SK-N-SH (cell line): ENCODE measurements around the gene SVIL.

Source experiments
- FOXM1 ChIP-seq: IDR thresholded peaks from 2 replicates; pipeline ENCODE4 v1.4.0; 2012; ENCODE audit warnings: low read depth, mild to moderate bottlenecking
- JUND ChIP-seq: IDR thresholded peaks from 2 replicates; pipeline ENCODE4 v1.4.0; 2012
- RAD21 ChIP-seq: IDR thresholded peaks from 2 replicates; pipeline ENCODE4 v1.6.1; 2012; ENCODE audit warnings: mild to moderate bottlenecking, low read length

DNA sequence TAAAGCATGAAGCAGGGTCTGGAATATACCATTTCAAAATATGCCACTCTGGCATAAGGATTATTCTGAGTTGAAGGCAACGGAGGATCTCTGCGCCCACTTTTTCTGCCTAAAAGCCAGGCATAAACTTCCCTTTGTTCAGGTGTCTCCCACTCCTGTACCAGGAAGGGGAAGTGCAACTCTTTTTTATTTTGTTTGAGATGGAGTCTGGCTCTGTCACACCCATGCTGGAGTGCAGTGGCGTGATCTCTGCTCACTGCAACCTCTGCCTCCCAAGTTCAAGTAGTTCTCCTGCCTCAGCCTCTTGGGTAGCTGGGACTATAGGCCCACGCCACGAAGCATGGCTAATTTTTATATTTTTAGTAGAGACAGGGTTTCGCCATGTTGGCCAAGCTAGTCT, 18.2 kb downstream of the SVIL start:
- no peak for TF ChIP-seq JUND
- no peak for TF ChIP-seq FOXM1
- TF ChIP-seq RAD21: no peak
